ENCODE data around the gene TMEM119. TPM values are rescaled to one million over a fixed set of nuclear protein-coding genes. Genes with fewer than 3 reads are reported as not detected.

TMEM119 gene
- total and polyA plus RNA-seq, 2 of the 8 experiments (the other 6 are each of a cell fraction or from before 2014, with no cell fraction given), result 0.35 to 0.61 TPM

DNA sequence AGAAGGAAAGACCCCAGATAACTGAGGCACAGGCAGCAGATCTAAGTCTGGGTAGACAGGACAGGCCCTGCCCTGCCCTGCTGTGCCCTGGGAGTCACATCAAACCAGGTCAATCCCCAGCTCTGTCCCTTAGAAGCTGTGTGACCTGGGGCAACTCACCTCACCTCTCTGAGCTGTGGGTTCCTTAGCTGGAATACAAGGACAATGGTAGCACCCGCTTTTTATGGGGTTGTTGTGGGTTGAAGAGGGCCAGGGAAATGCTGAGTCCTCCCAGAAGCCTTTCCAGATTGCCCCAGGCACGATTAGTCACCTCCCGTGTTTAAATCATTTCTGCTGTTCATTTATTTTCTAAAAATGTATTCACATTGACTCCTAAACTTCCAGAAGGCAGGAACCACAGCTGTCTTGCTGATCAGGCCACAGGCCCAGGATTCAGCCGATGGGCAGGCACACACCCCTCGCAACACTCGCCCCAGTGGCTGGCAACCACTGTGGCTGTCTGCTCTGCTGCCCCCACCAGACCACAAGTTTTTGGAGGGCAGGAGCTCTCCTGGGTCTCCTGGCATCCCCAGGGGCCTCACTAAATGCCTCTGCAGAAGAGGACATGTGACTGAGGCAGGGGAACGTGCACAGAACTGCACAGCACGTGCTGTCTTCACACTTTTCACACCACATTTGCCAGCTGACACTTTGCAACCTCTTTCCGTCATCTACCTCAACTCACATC lies 32.8 kb upstream of the TMEM119 start:
- H2BK120ac ChIP-seq (replicated peaks; ENCODE audit: low read depth, low read length), result no peak overlapping the region
- H2AFZ ChIP-seq (ENCODE audit: low read length), result no peak overlapping the region
- FAIRE-seq, result no peak
- no peak for TF ChIP-seq RXRA (IDR thresholded peaks at IDR 0.05; ENCODE audit: insufficient read depth, low read depth, low read length)
- TF ChIP-seq PHF8 (conservative IDR thresholded peaks at IDR 0.05; ENCODE audit: low read depth, low read length), result no peak
- no peak for TF ChIP-seq BCL11A (IDR thresholded peaks at IDR 0.05; ENCODE audit: low read depth in 2 of 2, low read length in 2 of 2)
- no peak for TF ChIP-seq GTF2F1 (IDR thresholded peaks at IDR 0.05; ENCODE audit: borderline replicate concordance, low read depth, low read length)
- TF ChIP-seq SUZ12 (IDR thresholded peaks at IDR 0.05; ENCODE audit: low read length), result no peak
- no peak for TF ChIP-seq YY1 (IDR thresholded peaks at IDR 0.05; ENCODE audit: low read depth, low read length)
- TF ChIP-seq SP2 (IDR thresholded peaks at IDR 0.05; ENCODE audit: low read length), result no peak
- no peak for TF ChIP-seq CHD2 (IDR thresholded peaks at IDR 0.05; ENCODE audit: low read length)
- TF ChIP-seq MAFK (IDR thresholded peaks at IDR 0.05; ENCODE audit: low read depth, low read length), result no peak
- TF ChIP-seq KDM1A (IDR thresholded peaks at IDR 0.05; ENCODE audit: borderline replicate concordance, low read length), result no peak
- no peak for TF ChIP-seq TAF1 (IDR thresholded peaks at IDR 0.05; ENCODE audit: low read depth, low read length)

More for the DNA sequence above, 32.8 kb upstream of the TMEM119 start:
- H3K4me3 ChIP-seq (ENCODE audit: extremely low read depth in 1 of 4, insufficient read depth in 2 of 4, low read depth in 3 of 4, low read length in 4 of 4), result no peak overlapping the region
- H4K8ac ChIP-seq (ENCODE audit: extremely low read depth, insufficient read depth, low read length), result no peak overlapping the region
- WGBS, 2 experiments (ENCODE audit: extremely low coverage in 1 of 2, insufficient coverage in 1 of 2, insufficient read length in 1 of 2, insufficient replicate concordance in 2 of 2, low coverage in 1 of 2, low lambda C conversion rate in 2 of 2, missing lambda C conversion rate in 1 of 2), result 86% methylated on average over 9 of the region's 9 CpGs; no CpG with 5 or more reads in 1 of the 2 experiments
- no peak overlapping the region for H3K14ac ChIP-seq (ENCODE audit: insufficient read length)
- H2AK5ac ChIP-seq (ENCODE audit: low read depth, low read length), result no peak overlapping the region
- H4K5ac ChIP-seq (ENCODE audit: insufficient read length, low read depth, low read length), result no peak overlapping the region
- H2BK5ac ChIP-seq (ENCODE audit: low read depth, low read length), result no peak overlapping the region; the same call in 1 of the 2 replicates
- H3K36me3 ChIP-seq (ENCODE audit: control insufficient read depth in 2 of 4, insufficient read depth in 4 of 4, low read length in 3 of 4), result no peaks in the 10 kb centered on the region
- H3K4ac ChIP-seq (replicated peaks; ENCODE audit: insufficient read length, low read depth, low read length), result peak overlapping the region; percentile 39
- H3K4me2 ChIP-seq (ENCODE audit: insufficient read depth in 1 of 2, low read depth in 2 of 2, low read length in 2 of 2), result no peak overlapping the region
- H3K9me3 ChIP-seq (ENCODE audit: insufficient read depth in 2 of 2, low read depth in 1 of 2, low read length in 1 of 2), result no peaks in the 10 kb centered on the region
- CTCF ChIA-PET (ENCODE audit: partially characterized antibody), result interaction anchor here (0.7 to 1.9 kb wide), 7 partner anchors 9 to 172 kb away, joined by 3 to 6 read pairs (median 3); no protein-coding TSS in a partner anchor
- no peak overlapping the region for H3K18ac ChIP-seq (ENCODE audit: extremely low read depth, low read length)
- H3K79me2 ChIP-seq (ENCODE audit: control insufficient read depth in 1 of 2, insufficient read depth in 2 of 2, low read length in 2 of 2), result no peaks in the 10 kb centered on the region
- H3K56ac ChIP-seq (replicated peaks; ENCODE audit: insufficient read length, low read depth, low read length), result no peak overlapping the region
- POLR2A ChIA-PET (ENCODE audit: partially characterized antibody), result interaction anchor here (1.8 kb wide), 1 partner anchor 10 kb away, joined by 6 read pairs; no protein-coding TSS in a partner anchor
- no peak overlapping the region for H2BK15ac ChIP-seq (ENCODE audit: low read length)
- no peaks in the 10 kb centered on the region for H4K20me1 ChIP-seq (replicated peaks in 1 of 2; ENCODE audit: control insufficient read depth in 1 of 2, insufficient read depth in 2 of 2, low read length in 2 of 2)
- H3K27ac ChIP-seq (ENCODE audit: low read depth, low read length), result no peak overlapping the region
- no peak overlapping the region for H4K91ac ChIP-seq (replicated peaks; ENCODE audit: insufficient read length, low read length)
- H2BK20ac ChIP-seq (ENCODE audit: low read length), result peak overlapping the region; percentile 72; the same call in 1 of the 2 replicates
- H2BK12ac ChIP-seq (ENCODE audit: low read depth, low read length), result 0 out of 2 replicates have a peak overlapping the region, but pooled peaks have one; percentile 39
- H3K4me1 ChIP-seq (replicated peaks in 1 of 4; ENCODE audit: control insufficient read depth in 3 of 4, insufficient read depth in 4 of 4, low read length in 3 of 4), result peaks cover 2 to 17% (median 7%) of the 10 kb centered on the region in 4 experiments
- H3K9ac ChIP-seq (replicated peaks in 1 of 4; ENCODE audit: extremely low read depth in 1 of 4, low read depth in 3 of 4, low read length in 3 of 4), result no peak overlapping the region
- no peak overlapping the region for H3K23ac ChIP-seq (ENCODE audit: insufficient read length)
- H3K27me3 ChIP-seq (replicated peaks in 1 of 4; ENCODE audit: control insufficient read depth in 3 of 4, extremely low read depth in 1 of 4, insufficient read depth in 3 of 4, low read length in 3 of 4), result no peaks in the 10 kb centered on the region
- H3K23me2 ChIP-seq (ENCODE audit: low read depth, low read length), result no peaks in the 10 kb centered on the region
- DNase-seq (ENCODE audit: low read depth in 1 of 2, low spot score in 2 of 2), result no peak
- H3K79me1 ChIP-seq (ENCODE audit: low read depth, low read length), result no peaks in the 10 kb centered on the region
